PC-3 (cell line): ENCODE results near the gene TNFRSF18. TPM values are rescaled to one million over a fixed set of nuclear protein-coding genes. Genes with fewer than 3 reads are reported as not detected.
A peak's percentile ranks its signal among the peaks of the same experiment; 100 is the strongest.

ENCODE experiments used
- ATAC-seq: fragments of 200-7000 bp; cut with Tn5 transposase; 2 replicates; pipeline ENCODE4 v1.9.1; 2020; ENCODE audit warnings: mild to moderate bottlenecking, moderate library complexity
- BruUV-seq: library from RNA; stranded (reverse); fragments of 400-500 nt; replicated peaks from 2 replicates; lab custom pipeline; 2021; lab: Mats Ljungman, UMichigan
- CTCF ChIA-PET: fragments of 300-600 bp; sonication (Branson Sonifier 250); formaldehyde crosslinking; loops from one replicate; lab custom pipeline; 2022; ENCODE audit warnings: antibody characterized with exemption; lab: Charles Lee
- POLR2A ChIA-PET: fragments of 300-600 bp; sonication (Branson Sonifier 250); formaldehyde crosslinking; loops from one replicate; lab custom pipeline; 2022; ENCODE audit warnings: antibody characterized with exemption; ENCODE audit not compliant: unreplicated experiment; lab: Charles Lee
- DNase-seq: peaks from one replicate; pipeline ENCODE4 v3.0.0-alpha.2; 2015
- H2AFZ ChIP-seq: fragments of 300-600 bp; sonication (generic); 2 replicates; pipeline ENCODE4 v1.6.0; 2016; ENCODE audit warnings: antibody characterized with exemption, low read length
- H3F3A ChIP-seq: fragments of 300-600 bp; sonication (generic); one replicate; pipeline ENCODE4 v1.6.0; 2017; ENCODE audit warnings: antibody characterized with exemption, low read length, control low read depth, mild to moderate bottlenecking; ENCODE audit not compliant: unreplicated experiment
- H3K27ac ChIP-seq: fragments of 300-600 bp; sonication (generic); 2 replicates; pipeline ENCODE4 v1.5.1; 2016; ENCODE audit warnings: mild to moderate bottlenecking, low read length
- H3K27me3 ChIP-seq: fragments of 300-600 bp; sonication (generic); 2 replicates; pipeline ENCODE4 v1.6.1; 2016; ENCODE audit warnings: low read length, mixed read lengths
- H3K36me3 ChIP-seq: fragments of 300-600 bp; sonication (generic); 2 replicates; pipeline ENCODE4 v1.6.1; 2016; ENCODE audit warnings: low read depth, mixed run types, low read length, mixed read lengths
- H3K4me1 ChIP-seq: fragments of 300-600 bp; sonication (generic); 2 replicates; pipeline ENCODE4 v1.5.1; 2016; ENCODE audit warnings: low read length; ENCODE audit not compliant: insufficient read depth
- H3K4me2 ChIP-seq: fragments of 300-600 bp; sonication (generic); 2 replicates; pipeline ENCODE4 v1.6.0; 2016; ENCODE audit warnings: low read length
- H3K4me3 ChIP-seq: fragments of 300-600 bp; sonication (generic); 2 replicates; pipeline ENCODE4 v1.5.1; 2016; ENCODE audit warnings: mild to moderate bottlenecking, low read length, mixed read lengths
- H3K79me2 ChIP-seq: fragments of 300-600 bp; sonication (generic); 2 replicates; pipeline ENCODE4 v1.6.1; 2017; ENCODE audit warnings: low read length, mixed read lengths
- H3K9ac ChIP-seq: fragments of 300-600 bp; sonication (generic); 2 replicates; pipeline ENCODE4 v1.6.0; 2016; ENCODE audit warnings: mild to moderate bottlenecking, low read length
- H3K9me2 ChIP-seq: fragments of 300-600 bp; sonication (generic); replicated peaks from 2 replicates; pipeline ENCODE4 v1.6.1; 2016; ENCODE audit warnings: mixed run types, low read length, mixed read lengths
- H3K9me3 ChIP-seq: fragments of 300-600 bp; sonication (generic); 2 replicates; pipeline ENCODE4 v1.6.1; 2016; ENCODE audit warnings: low read length, mixed read lengths
- H4K20me1 ChIP-seq: fragments of 300-600 bp; sonication (generic); 2 replicates; pipeline ENCODE4 v1.6.1; 2016; ENCODE audit warnings: low read length, mixed read lengths
- EZH2 ChIP-seq: fragments of 300-600 bp; sonication (generic); IDR thresholded peaks from one replicate; pipeline ENCODE4 v1.6.1; 2017; ENCODE audit warnings: antibody characterized with exemption, mild to moderate bottlenecking, low read length; ENCODE audit not compliant: unreplicated experiment
- EZH2phosphoT487 ChIP-seq: fragments of 300-600 bp; sonication (generic); IDR thresholded peaks from 2 replicates; pipeline ENCODE4 v1.6.1; 2018; ENCODE audit warnings: mild to moderate bottlenecking, antibody characterized with exemption, low read length, borderline replicate concordance
- intact Hi-C: fragments of 100-400 bp; cut with micrococcal nuclease; formaldehyde crosslinking; loops from 2 replicates; pipeline ENCODE4 v1.9.0; 2023
- total RNA-seq: library from RNA; depleted of rRNA; stranded (reverse); fragments of >200 nt; gene quantifications from 2 replicates; pipeline ENCODE4 v1.2.3, GENCODE V29; 2014
- TF ChIP-seq, protein P1 (sequence below): fragments of 300-600 bp; sonication (generic); conservative IDR thresholded peaks from 2 replicates; pipeline ENCODE4 v1.5.1; 2017; ENCODE audit warnings: antibody characterized with exemption, low read depth, mild to moderate bottlenecking, low read length

TNFRSF18 gene
- total RNA-seq, 1 experiment from 2014 or later = 87.2 TPM

DNA sequence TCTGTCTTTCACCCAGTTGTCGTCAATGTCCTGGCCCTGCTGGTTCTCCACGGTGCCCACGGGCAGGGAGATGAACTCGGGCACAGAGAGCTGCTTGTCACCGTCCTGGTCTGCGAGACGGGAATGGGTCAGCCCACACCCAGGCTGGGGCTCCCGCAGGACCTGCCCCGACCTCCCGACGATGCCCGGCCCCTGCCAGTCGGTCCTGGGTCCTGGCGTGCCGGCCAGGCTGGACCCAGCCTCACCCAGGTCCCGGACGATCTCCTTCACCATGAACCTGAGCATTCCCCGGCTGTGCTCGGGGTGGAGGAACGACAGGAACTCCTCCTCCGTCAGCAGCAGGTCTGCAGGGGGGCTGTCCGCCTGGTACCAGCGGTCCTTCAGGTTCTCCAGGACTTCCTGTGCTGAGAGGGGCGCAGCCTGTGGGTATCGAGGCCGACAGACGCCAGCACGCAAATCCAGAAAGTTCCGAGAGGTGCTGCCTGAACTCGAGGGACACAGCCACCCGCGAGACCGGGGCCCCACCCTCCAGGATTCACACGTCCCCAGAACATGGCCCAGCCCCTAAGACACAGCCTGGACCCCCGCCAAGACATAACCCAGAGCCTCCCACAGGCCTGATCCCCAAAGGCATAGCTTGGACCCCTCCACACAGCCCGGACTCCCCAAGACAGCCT, 12.3 kb upstream of the TNFRSF18 start:
- H3K9me2 ChIP-seq = no peaks in the 10 kb centered on the region
- H3K27me3 ChIP-seq = no peaks in the 10 kb centered on the region
- POLR2A ChIA-PET = interaction anchor here (0.6 kb wide), 2 partner anchors 113 to 160 kb away, joined by 4 to 7 read pairs; no protein-coding TSS in a partner anchor
- H3K4me3 ChIP-seq = no peak overlapping the region
- H3K9ac ChIP-seq = no peak overlapping the region
- H3K4me1 ChIP-seq = no peaks in the 10 kb centered on the region
- H2AFZ ChIP-seq = no peak overlapping the region
- DNase-seq (no peak), ATAC-seq (no peak)
- no peaks in the 10 kb centered on the region for H4K20me1 ChIP-seq
- H3K79me2 ChIP-seq = no peaks in the 10 kb centered on the region
- no peaks in the 10 kb centered on the region for H3K9me3 ChIP-seq
- BruUV-seq = no TSS peak
- TF ChIP-seq, protein P1, sequence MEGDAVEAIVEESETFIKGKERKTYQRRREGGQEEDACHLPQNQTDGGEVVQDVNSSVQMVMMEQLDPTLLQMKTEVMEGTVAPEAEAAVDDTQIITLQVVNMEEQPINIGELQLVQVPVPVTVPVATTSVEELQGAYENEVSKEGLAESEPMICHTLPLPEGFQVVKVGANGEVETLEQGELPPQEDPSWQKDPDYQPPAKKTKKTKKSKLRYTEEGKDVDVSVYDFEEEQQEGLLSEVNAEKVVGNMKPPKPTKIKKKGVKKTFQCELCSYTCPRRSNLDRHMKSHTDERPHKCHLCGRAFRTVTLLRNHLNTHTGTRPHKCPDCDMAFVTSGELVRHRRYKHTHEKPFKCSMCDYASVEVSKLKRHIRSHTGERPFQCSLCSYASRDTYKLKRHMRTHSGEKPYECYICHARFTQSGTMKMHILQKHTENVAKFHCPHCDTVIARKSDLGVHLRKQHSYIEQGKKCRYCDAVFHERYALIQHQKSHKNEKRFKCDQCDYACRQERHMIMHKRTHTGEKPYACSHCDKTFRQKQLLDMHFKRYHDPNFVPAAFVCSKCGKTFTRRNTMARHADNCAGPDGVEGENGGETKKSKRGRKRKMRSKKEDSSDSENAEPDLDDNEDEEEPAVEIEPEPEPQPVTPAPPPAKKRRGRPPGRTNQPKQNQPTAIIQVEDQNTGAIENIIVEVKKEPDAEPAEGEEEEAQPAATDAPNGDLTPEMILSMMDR = no peak
- no peak for TF ChIP-seq EZH2phosphoT487
- no peak for TF ChIP-seq EZH2
- intact Hi-C loops = no loop called here
- peaks cover 43% of the 10 kb centered on the region; the same call in 1 of the 2 replicates for H3K36me3 ChIP-seq
- no peak overlapping the region for H3K4me2 ChIP-seq
- H3K27ac ChIP-seq = no peak overlapping the region
- H3F3A ChIP-seq = no peaks in the 10 kb centered on the region
- CTCF ChIA-PET = no interaction called here

DNA sequence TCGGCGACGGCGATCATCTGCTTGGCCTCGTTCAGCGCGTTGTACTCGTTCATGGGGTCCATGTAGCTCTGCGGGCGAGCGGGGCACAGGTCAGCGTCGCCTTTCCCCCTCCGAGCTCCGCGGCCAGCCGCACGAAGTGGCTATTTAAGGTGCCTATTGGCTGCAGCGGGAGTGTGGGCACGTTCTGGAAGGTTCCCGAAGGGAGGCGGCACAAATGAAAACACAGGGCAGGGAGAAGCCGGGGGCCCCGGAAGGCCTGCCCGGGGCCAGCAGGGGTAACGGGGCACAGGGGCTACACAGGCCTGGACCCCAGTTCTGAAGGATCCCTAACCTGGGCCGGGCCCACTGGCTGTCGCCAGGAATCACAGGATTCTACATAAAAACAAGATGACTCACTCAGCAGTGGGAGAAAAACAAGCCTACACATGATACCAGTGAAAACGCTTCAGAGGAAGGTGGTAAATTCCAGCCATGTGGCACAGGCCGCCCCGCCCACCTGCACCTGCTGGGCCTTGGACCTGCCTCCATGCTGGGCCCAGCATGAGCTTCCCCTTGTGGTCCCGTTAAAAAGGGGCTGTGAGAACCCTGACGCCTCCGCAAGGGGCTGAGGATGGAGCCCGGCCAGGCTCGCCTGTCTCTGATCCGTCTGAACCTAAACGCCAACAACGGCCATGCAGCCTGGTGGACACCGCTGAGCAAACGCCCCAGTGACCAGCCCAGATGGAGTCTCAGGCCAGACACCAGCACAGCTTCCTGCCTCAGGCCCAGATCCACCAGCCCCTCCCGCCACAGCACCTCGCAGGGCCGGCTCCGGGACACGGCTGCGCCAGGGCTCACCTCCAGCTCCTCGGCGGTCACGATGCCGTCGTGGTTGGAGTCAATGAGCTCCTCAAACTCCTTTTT, 11.5 kb upstream of the TNFRSF18 start:
- intact Hi-C loops = no loop called here
- Histone ChIP-seq H3K36me3 (peaks cover 37% of the 10 kb centered on the region; the same call in 1 of the 2 replicates), H3K9ac (no peak overlapping the region), H3K4me3 (no peak overlapping the region), H4K20me1 (no peaks in the 10 kb centered on the region), H3K9me2 (no peaks in the 10 kb centered on the region), H3K4me2 (no peak overlapping the region), H3K27ac (no peak overlapping the region), H3K79me2 (no peaks in the 10 kb centered on the region), H3K4me1 (no peaks in the 10 kb centered on the region), H2AFZ (no peak overlapping the region), H3K9me3 (no peaks in the 10 kb centered on the region), H3F3A (no peaks in the 10 kb centered on the region), H3K27me3 (no peaks in the 10 kb centered on the region)
- no TSS peak for BruUV-seq
- DNase-seq (peak; percentile 53), ATAC-seq (peak; percentile 65)
- TF ChIP-seq EZH2 = no peak
- no peak for TF ChIP-seq EZH2phosphoT487
- TF ChIP-seq, protein P1 = no peak
- ChIA-PET CTCF (interaction anchor here (0.5 kb wide), 1 partner anchor 74 kb away, joined by 3 read pairs; no protein-coding TSS in a partner anchor), POLR2A (interaction anchor here (0.6 kb wide), 2 partner anchors 114 to 161 kb away, joined by 4 to 7 read pairs; no protein-coding TSS in a partner anchor)
